ENCODE data around the gene DAW1. TPM values are rescaled to one million over a fixed set of nuclear protein-coding genes. Genes with fewer than 3 reads are reported as not detected.

Gene DAW1
- total RNA-seq, 1 experiment from 2014 or later: 0.37 TPM

GRCh38 chr2:227849906-227850305 lies 21.5 kb upstream of the DAW1 start:
- no peak overlapping the region for H3T11ph ChIP-seq (ENCODE audit: low read length)
- no peak overlapping the region for H3K18ac ChIP-seq (ENCODE audit: insufficient read length, low read depth, low read length)
- Mint-ChIP-seq H3K4me3 (no peak overlapping the region), H3K4me1 (peaks cover 19 to 25% of the 10 kb centered on the region in 2 experiments), H3K27me3 (ENCODE audit: low read depth) (peaks cover 12% of the 10 kb centered on the region), H3K9me3 (peaks cover 0 to 2% of the 10 kb centered on the region in 2 experiments; a peak in 1 of 5 replicates), H3K36me3 (ENCODE audit: insufficient read depth in 1 of 3, low read depth in 3 of 3) (peaks cover 0 to 3% (median 0%) of the 10 kb centered on the region in 3 experiments; a peak in 1 of 7 replicates), H3K27ac (no peak overlapping the region)
- H2BK120ac ChIP-seq (ENCODE audit: low read depth, low read length, poor library complexity, severe bottlenecking): no peak overlapping the region
- no peak overlapping the region for H2BK5ac ChIP-seq (ENCODE audit: insufficient read length, low read length)
- H4K20me1 ChIP-seq (ENCODE audit: control insufficient read depth, insufficient read depth, insufficient read length): no peaks in the 10 kb centered on the region
- no peaks in the 10 kb centered on the region for H3K9me3 ChIP-seq (ENCODE audit: control insufficient read depth, low read depth, low read length)
- no peaks in the 10 kb centered on the region for H3K79me2 ChIP-seq (ENCODE audit: insufficient read depth, low read length)
- no peak overlapping the region for H4K5ac ChIP-seq (ENCODE audit: insufficient read length, low read depth, low read length)
- H4K91ac ChIP-seq (ENCODE audit: insufficient read length, low read depth, low read length): no peak overlapping the region
- H2BK20ac ChIP-seq (ENCODE audit: low read depth, low read length, poor library complexity, severe bottlenecking): no peak overlapping the region
- no peak overlapping the region for H2AK5ac ChIP-seq (ENCODE audit: insufficient read length, low read length)
- H2AFZ ChIP-seq (ENCODE audit: low read length): no peak overlapping the region
- no peak for DNase-seq
- no CpG with 5 or more reads among the region's 1 CpG for WGBS (ENCODE audit: extremely low coverage, insufficient read length, low lambda C conversion rate)
- no peaks in the 10 kb centered on the region for H3K23me2 ChIP-seq (ENCODE audit: insufficient read length, low read depth, low read length, poor library complexity, severe bottlenecking)
- H3K9ac ChIP-seq (ENCODE audit: extremely low read depth, insufficient read length, low read length): no peak overlapping the region
- H2BK15ac ChIP-seq (ENCODE audit: low read depth, low read length): no peak overlapping the region
- no peak overlapping the region for H2BK12ac ChIP-seq (ENCODE audit: insufficient read length, low read depth, low read length)
- no peak for TF ChIP-seq CTCF (conservative IDR thresholded peaks at IDR 0.05)
- H3K23ac ChIP-seq (ENCODE audit: insufficient read length, low read depth, low read length): no peak overlapping the region
- H3K4ac ChIP-seq (ENCODE audit: low read depth, low read length): no peak overlapping the region
- H3K4me1 ChIP-seq (ENCODE audit: insufficient read depth, low read length): no peaks in the 10 kb centered on the region
- H3K27ac ChIP-seq (ENCODE audit: insufficient read length, low read depth, low read length): no peak overlapping the region
- H3K56ac ChIP-seq (ENCODE audit: insufficient read length, low read depth, low read length): no peak overlapping the region
- H3K27me3 ChIP-seq (ENCODE audit: insufficient read depth, low read length): no peaks in the 10 kb centered on the region; the same call in 1 of the 2 replicates
- H3K14ac ChIP-seq (ENCODE audit: insufficient read depth, low read length): no peak overlapping the region
- H3K4me2 ChIP-seq (ENCODE audit: insufficient read depth, insufficient read length, low read length): no peak overlapping the region
- no peak overlapping the region for H4K8ac ChIP-seq (replicated peaks; ENCODE audit: insufficient read length, low read depth, low read length)
- H3K79me1 ChIP-seq (ENCODE audit: insufficient read depth, low read depth, low read length, poor library complexity, severe bottlenecking): no peaks in the 10 kb centered on the region

Measured in H9 (cell line).